ENCODE results near the gene ADK.
A peak's percentile ranks its signal among the peaks of the same experiment; 100 is the strongest.
"Not testable (repeated sequence)": the region's sequence is repeated elsewhere in the genome, so short reads cannot be mapped to it uniquely, and the experiment has no call there.

ADK gene

DNA sequence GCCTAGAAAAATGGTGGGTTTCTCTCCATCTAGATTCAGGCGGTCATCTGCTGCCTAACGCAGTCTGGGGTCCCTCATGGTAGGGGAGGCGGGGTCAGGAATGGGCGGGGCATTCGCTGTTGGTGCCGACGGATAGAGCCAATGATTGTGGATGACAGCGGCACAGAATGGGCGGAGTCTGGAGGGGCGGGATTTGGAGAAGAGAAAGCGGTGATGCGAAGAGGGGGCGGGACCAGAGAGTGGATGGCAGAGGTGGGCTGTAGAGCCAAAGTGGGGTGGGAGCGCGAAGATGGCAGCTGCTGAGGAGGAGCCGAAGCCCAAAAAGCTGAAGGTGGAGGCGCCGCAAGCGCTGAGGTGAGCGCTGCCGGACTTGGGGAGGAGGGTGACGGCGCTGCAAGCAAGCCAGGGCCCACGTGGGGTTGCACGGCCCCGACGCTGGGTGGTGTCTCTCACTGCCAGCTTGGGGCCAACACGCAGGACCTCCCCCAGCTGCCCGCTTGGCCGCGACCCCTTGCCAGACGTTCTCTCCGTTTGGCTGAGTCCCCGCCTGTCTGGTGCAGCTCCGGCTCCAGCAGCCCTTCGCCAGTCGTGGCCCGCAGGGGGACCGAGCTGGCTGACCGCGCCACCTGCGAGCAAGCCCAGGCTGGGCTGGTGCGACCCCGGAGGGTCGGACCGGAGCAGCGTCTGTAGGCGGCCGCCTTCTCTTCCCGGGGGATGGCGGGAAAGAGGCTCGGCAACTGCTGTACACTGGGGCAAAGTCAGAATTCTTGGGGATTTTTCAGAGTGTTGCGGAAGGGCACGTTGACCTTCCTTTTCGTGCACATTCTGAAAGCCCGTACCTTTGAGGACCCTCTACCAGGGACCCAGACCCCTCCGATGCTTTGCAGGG is at the start of gene ADK:
ADK (plus strand) TSS at position 232 of the 889 bp plus-strand sequence; CDS start at position 290, 58 bp downstream.
- DNase-seq = peak; percentile 100

DNA sequence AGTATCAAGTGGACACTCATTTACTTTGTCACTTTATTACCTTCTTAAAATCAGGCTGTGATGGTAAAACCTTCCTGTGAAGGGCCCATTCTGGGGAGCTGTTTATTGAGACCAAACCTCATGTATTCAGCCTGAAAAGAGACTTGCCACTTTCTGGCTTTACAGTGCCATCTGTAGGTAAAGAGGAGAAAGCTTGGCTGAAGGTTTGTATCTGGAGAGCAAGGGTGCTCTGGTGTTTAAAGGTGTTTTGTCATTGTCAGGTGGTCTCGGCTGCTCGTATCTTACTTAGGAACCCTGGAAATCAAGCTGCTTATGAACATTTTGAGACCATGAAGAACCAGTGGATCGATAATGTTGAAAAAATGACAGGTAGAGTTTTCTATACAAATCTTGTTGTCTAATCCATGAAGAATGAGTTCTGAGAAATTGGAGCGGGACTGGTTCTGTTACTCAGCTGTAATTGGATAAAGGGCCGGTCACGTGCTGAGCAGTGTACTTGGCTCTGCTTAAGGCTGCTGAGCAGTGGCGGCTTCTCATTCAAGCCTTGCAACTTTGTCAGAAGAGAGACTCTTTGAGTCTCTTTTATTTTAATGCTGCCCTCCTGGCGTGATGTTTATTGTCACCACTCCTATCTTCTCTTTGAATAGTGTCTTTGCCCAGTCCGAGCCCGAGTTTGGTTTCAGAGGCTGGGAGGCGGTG is 47.3 kb upstream of the ADK start:
- no peak for DNase-seq

DNA sequence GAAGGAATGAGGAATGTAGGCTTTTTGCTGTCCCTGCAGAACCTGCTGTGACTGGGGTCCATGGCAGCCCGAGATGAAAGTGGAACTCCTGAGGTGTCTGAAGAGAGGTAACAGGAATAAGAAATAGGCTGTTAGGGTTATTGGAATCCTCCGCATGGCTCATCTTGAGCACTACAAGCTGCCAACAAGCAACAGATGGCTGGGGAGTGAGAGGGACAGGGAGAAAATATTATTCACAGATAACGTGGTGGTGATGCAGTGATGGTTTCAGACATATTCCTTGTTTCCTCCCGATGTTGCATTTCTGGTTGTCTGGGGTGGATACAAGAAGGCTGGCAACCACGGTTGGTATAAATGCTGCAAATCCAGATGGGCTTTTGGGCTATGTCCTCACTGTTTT is 46.5 kb upstream of the ADK start:
- no peak for DNase-seq

DNA sequence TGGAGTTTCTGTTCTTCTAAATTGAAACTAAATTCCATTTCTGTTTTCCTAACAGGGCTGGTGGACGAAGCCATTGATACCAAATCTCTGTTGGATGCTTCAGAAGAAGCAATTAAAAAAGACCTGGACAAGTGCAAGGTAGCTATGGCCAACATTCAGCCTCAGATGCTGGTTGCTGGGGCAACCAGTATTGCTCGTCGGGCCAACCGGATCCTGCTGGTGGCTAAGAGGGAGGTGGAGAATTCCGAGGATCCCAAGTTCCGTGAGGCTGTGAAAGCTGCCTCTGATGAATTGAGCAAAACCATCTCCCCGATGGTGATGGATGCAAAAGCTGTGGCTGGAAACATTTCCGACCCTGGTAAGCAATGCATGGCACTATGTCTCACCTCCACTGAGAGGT is 46.0 kb upstream of the ADK start:
- DNase-seq = no peak

DNA sequence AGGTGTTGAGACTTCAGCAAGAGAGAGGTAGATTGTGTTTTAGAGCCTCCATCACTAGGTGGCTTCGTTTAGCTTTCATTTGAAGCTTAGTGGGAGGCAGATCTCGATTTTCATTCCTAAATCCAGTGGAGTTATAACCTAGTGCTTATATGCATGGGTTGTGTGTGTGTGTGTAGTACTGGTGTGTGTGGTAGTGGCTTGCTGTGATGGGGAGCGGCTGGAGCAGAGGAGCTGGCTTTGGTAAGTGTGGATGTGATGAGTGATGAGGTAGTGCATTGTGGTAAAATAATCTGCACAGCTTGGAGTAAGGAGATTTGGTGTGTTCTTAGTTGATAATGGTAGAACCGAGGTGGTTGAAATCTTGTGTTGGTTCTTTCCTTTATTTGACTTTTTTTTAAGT is 43.6 kb upstream of the ADK start:
- DNase-seq = no peak

DNA sequence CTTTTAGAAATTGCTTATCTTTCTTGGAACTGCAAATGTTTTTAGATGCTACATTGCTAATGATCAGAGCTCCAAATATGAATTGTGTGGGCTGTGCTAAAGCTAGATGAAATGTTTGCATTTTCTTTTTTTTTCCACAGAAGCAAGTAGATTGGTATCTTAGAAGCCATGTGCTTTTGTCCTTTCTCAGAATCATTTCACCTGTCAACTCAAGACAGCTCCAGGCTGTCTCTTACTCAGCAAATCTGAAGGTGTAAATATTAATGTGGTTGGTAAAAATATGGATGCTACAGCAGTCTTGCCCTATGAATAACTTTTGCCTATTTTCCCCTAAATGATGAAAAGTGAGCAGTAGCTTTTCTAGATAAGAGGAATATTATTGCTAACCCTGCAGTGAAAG is 41.6 kb upstream of the ADK start:
- no peak for DNase-seq

DNA sequence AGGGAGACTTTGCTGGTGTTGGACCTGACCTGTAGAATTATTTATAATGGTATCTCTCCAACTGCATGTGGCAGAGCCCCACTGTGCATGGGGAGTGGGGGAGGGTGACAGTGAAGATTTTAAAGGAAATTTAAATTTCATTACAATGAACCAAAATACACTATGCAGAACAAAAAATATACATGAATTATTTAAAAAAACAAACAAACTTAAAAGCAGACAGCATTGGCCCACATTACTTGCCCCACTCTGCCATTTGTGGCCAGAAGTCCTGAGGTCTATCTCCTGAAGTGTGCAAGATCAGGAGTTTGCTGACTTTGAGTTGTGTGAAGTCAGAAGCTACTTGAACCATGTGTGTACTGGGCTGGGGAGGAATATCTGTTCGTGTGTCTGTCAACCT is 40.9 kb upstream of the ADK start:
- no peak for DNase-seq

DNA sequence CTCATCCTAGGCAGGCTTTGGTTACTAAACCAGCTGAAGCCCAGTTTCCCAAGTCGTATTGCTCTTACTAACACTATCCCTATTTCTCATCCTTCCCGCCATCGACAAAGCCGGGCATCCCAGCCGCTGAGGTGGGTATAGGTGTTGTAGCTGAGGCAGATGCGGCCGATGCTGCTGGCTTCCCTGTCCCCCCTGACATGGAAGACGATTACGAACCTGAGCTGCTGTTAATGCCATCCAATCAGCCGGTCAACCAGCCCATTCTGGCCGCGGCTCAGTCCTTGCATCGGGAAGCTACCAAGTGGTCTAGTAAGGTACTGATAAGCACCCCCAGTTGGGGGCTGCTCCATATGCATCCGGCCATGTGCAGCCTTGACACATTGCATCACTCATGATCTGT is 39.2 kb upstream of the ADK start:
- no peak for DNase-seq

DNA sequence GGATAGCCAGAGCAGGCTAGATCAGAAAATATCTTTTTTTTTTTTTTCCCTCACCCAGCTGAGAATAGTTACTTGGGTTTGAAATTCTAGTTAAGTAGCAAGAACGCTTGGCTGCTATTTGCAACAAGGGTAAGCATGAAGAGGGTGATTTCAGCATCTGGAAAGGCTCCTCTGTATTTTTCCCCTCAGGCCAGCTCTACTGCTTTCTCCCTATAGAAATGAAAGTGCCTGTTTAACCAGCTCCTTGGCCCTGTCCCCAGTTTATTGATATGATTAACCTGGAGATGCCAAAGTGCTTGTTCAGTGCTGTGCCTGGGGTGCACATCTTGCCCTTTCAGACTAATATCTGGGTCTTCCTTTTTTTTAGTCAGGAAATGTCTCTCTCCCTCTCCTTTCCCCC is 37.5 kb upstream of the ADK start:
- no peak for DNase-seq

DNA sequence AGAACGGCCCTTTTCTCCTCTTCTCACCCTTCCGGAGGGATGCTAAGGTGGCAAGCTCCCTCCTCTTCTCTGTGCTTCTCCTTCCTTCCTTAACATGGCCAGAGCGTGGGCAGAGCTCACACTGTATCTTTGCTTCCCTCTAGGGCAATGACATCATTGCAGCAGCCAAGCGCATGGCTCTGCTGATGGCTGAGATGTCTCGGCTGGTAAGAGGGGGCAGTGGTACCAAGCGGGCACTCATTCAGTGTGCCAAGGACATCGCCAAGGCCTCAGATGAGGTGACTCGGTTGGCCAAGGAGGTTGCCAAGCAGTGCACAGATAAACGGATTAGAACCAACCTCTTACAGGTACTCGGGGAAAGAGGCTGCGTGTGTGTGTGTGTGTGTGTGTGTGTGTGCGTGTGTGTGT is 37.0 kb upstream of the ADK start:
- DNase-seq = no peak

DNA sequence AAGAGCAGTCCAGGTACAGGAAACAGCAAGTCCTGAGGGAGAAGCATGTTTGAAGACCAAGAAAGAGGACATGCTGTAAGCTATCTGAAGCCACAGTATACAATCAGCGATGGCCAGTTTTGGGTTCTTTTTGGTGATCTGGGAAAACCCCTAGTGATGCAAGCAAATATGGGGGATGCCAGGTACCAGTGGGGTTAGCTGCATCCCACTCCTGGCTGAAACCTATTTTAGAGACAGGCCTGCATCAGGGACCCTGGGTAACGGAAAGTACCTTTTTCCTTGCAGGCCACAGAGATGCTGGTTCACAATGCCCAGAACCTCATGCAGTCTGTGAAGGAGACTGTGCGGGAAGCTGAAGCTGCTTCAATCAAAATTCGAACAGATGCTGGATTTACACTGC is 33.3 kb upstream of the ADK start:
- DNase-seq = no peak

DNA sequence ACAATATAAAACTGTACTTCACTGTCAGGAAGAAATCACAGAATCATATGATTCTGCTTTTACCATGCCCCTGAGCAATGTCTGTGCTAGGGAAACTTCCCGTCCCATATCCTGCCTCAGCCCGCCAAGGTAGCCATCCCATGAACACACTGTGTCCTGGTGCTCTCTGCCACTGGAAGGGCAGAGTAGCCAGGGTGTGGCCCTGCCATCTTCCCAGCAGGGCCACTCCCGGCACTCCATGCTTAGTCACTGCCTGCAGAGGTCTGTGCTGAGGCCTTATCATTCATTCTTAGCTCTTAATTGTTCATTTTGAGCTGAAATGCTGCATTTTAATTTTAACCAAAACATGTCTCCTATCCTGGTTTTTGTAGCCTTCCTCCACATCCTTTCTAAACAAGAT is 32.2 kb upstream of the ADK start:
- DNase-seq = no peak

DNA sequence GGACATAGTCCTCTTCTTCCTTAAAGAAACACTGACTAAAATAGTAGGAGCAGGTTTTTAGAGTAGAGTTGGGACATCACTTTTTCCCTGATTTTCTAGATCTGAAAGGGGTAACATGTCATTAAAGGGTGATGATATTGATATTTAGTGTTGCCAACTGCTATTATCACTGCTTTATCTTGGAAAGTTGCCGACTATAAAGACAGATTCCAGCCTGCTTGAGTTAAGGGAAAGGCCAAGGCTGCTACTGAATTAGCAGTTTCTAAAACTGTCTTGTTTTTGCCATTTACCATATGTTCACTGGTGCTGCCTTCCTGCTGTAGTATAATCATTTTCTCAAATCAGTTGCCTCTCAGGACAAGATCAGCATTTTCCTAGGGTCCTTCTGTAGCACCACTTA is 30.1 kb upstream of the ADK start:
- DNase-seq = no peak

DNA sequence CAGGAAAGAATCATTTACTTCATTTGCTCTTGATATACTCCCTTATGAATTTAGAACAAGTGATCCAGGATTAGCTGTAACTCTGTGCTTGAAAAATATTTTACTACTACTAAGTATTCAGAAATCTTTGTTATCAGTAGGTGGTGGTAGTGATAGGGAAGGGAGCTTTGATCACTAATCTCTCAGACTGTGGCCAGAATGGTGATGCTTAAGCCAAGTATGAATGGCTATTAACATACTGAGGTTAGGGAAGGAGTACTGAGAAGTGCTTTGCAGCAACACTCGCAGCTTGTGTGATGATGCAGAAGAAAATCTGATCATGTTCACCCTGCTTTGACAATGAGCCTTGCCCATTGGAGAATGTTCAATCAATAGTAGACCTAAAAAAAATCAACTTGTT is 29.7 kb upstream of the ADK start:
- no peak for DNase-seq

DNA sequence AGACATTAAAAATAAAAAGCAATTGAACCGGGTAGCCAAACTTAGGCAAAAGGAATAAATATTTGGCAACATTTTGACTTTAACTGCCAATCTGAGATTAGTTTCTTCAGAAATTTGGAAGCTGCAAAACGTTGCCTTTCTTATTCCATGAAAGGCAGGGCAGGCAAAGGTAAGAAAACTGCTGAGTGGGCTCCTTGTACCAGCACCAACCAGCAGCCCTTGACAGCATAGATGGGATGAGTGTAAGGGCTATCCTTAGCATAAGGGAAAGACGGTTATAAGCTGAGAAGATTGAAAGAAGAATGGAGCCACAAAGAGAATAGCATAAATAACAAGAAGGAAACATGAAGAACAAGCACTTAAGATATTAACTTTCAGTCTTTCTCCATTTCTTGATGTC is 29.0 kb upstream of the ADK start:
- no peak for DNase-seq

DNA sequence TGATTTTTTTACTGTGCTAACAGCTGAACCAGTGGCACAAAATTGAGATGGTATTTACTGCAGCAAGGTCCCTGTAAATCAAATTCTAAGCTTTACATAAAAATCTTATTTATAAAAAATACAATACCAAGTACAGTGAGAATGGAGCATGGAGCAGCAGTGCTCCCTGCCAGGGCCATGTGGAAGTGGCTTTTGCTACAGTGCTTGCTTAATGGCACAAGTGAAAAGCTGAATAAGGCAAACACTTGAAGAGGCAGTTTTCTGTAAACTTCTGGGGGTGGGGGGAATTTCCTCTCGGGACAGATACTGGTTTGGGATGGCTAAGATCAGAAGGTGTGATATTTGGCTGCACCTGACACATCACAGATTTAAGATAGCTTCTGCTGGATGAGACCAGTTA is 27.9 kb upstream of the ADK start:
- no peak for DNase-seq

DNA sequence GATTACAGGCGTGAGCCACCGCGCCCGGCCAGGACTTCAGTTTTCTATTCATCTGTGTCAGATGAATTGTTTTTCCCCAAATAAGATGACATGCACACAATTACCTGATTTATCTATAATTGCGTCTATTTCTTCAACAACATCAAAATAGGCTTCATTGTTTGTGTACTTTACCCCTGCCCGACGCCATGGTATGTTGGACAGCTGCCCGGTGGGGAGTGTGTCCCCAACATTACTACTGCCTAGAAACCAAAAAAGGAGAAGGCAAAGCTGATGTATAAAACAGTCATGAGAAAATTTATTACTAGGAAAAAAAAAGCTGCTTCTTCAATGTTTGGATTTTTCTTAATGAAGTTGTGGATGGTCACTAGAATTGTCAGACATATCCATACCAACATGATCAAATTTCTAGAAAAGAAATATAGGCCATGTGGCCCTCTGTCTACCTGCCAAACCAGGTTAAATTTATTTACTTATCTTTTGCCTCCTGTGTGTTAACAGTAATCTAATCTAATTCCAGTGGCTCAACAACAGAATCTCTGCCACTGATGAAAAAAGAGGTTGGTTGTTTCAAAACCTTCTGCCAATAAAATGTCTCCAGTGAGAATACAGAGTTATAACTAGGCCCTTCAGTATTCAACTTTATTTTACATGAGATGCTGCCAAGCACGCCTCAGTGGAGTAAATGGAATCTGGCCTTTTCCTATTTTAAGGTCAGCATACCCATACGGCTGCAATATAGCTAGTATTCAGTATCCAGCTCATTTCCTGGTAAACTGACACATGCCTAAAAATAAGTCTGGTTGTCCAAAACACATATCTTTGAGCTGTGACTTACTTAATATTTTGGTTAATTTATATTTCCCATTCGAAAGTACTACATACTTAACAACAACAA is 16.8 kb upstream of the ADK start:
- DNase-seq = no peak

DNA sequence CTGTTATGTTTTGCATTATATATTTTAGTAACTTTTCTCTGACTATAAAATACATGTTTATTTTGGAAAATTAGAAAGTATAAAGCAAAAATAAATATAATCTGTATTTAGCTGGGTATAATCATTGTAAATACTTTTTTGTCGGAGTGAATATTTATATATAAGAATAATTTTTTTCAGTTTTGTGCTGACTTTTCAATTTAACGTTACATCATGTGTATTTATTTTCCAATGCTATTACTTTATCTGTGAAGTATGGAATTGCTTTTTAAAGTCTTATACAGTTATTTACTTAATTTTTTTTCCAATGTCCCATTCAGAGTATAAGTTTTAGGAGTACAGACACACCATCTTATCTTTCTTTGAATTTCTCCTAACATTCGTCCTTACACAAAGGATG is 15.6 kb upstream of the ADK start:
- DNase-seq = no peak

DNA sequence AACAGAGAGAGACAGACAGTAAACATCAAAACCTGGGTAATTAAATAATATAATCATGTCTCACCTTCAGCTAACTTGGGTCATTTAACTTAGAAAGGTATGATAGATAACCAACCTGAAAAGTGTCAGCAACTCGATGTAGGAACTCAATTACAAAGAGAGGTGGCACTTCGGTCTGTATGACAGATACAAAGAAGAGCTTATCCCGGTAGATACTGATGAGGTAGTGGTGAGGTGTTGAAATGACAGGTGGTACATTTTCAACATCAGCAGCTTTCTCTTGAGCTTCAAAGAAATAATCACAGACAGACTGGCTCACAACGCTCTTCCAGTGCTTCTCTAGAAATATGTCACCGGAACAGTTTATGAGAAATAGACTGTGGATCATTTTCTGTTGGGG is 13.0 kb upstream of the ADK start:
- no peak for DNase-seq

DNA sequence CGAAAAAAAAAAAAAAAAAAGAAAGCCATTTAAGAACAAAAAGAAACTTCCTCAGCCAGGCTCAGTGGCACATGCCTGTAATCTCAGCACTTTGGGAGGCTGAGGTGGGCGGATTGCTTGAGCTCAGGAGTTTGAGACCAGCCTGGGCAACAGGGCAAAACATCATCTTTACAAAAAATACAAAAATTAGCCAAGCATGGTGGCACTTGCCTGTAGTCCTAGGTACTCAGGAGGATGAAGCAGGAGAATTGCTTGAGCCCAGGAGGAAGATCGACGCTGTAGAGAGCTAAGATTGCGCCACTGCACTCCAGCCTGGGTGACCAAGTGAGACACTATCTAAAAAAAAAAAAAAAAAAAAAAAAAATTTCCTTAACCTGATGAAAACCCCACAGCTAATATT is 12.4 kb upstream of the ADK start:
- not testable (repeated sequence) for DNase-seq

DNA sequence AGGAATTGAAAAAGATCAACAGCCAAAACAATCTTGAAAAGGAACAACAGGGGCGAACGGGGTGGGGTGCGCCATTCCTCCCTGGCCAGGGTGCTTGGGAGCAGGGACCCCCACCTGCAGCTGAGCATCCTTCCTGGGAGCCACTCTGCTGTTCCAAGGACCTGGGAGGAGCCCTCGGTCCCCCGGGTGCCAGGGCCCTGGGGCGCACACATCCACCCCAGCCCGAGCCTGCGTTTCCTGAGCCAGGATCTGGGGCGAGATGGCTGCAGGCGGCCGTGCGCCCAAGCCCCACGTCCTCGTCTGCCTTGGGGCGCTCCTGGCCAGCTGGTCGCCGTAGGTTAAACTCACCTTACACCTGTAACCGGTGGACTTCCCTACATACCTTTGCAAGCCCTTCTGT is 11.0 kb upstream of the ADK start:
- no peak for DNase-seq

DNA sequence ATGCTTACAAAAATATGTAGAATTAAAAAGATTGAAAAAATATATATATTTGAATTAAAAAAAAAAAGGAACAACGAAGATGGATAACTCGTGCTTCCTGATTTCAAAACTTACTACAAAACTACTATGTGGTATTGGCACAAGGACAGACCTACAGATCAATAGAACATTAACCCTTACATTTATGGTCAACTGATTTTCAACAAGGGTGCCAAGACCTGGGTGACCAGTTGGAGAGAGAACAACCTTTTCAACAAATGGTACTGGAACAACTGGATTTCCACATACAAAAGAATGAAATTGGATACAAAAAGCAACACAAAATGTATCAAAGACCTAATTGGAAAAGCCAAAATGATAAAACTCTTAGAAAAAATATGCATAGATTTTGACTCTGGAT is 10.5 kb upstream of the ADK start:
- DNase-seq = no peak

DNA sequence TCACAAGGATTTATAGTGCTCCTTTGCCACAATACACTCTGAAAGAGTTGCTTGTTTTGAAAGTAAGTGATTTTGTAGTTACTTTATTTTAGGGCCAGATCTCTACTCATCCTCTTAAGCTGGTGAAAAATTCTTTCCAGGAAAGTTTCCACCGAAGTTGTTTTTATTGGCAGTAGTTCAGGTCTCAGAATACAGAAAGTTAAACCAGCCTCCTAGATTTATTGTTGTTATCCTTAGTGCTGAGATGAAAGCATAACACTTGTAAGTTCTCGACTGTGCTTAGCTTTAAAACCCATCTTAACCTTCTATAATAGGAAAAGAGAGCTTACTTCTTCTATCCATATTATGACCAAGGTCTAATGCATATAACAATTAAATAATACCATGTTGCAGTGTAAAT is 5.9 kb upstream of the ADK start:
- no peak for DNase-seq

DNA sequence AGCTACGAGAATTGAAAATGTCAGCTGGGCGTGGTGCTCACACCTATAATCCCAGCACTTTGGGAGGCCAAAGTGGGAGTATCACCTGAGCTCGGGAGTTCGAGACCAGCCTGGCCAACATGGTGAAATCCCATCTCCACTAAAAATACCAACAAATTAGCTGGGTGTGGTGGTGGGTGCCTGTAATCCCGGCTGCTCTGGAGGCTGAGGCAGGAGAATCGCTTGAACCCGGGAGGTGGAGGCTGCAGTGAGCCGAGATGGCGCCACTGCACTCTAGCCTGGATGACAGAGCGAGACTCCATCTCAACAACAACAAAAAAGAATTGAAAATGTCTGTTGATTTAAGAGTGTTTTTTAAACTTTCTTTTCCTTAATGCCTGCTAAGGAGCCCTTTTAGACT is 4.0 kb upstream of the ADK start:
- not testable (repeated sequence) for DNase-seq
